ENCODE results near the gene COG8. TPM values are rescaled to one million over a fixed set of nuclear protein-coding genes. Genes with fewer than 3 reads are reported as not detected.

The COG8 gene
- total and polyA plus RNA-seq, 2 of the 8 experiments (the other 6 are each of a cell fraction or from before 2014, with no cell fraction given), result 49.1 to 55.6 TPM

- Histone ChIP-seq H3K4me3 (ENCODE audit: extremely low read depth in 1 of 4, insufficient read depth in 2 of 4, low read depth in 3 of 4, low read length in 4 of 4) (no peak overlapping the region), H3K36me3 (ENCODE audit: control insufficient read depth in 2 of 4, insufficient read depth in 4 of 4, low read length in 3 of 4) (peaks cover 13 to 34% (median 15%) of the 10 kb centered on the region in 4 experiments), H4K5ac (ENCODE audit: insufficient read length, low read depth, low read length) (no peak overlapping the region), H2BK20ac (ENCODE audit: low read length) (no peak overlapping the region), H3K23me2 (ENCODE audit: low read depth, low read length) (no peaks in the 10 kb centered on the region), H3K79me1 (ENCODE audit: low read depth, low read length) (no peaks in the 10 kb centered on the region), H2BK15ac (ENCODE audit: low read length) (no peak overlapping the region), H3K79me2 (ENCODE audit: control insufficient read depth in 1 of 2, insufficient read depth in 2 of 2, low read length in 2 of 2) (peaks cover 2 to 12% of the 10 kb centered on the region in 2 experiments; a peak in 3 of 4 replicates), H3K14ac (ENCODE audit: insufficient read length) (no peak overlapping the region), H3K9ac (replicated peaks in 1 of 4; ENCODE audit: extremely low read depth in 1 of 4, low read depth in 3 of 4, low read length in 3 of 4) (no peak overlapping the region), H3K56ac (replicated peaks; ENCODE audit: insufficient read length, low read depth, low read length) (no peak overlapping the region), H3K9me3 (ENCODE audit: insufficient read depth in 2 of 2, low read depth in 1 of 2, low read length in 1 of 2) (no peaks in the 10 kb centered on the region), H2BK120ac (replicated peaks; ENCODE audit: low read depth, low read length) (no peak overlapping the region), H3K23ac (ENCODE audit: insufficient read length) (no peak overlapping the region), H3K27me3 (replicated peaks in 1 of 4; ENCODE audit: control insufficient read depth in 3 of 4, extremely low read depth in 1 of 4, insufficient read depth in 3 of 4, low read length in 3 of 4) (no peaks in the 10 kb centered on the region), H2AK5ac (ENCODE audit: low read depth, low read length) (no peak overlapping the region), H3K4me1 (replicated peaks in 1 of 4; ENCODE audit: control insufficient read depth in 3 of 4, insufficient read depth in 4 of 4, low read length in 3 of 4) (no peaks in the 10 kb centered on the region), H4K91ac (replicated peaks; ENCODE audit: insufficient read length, low read length) (no peak overlapping the region), H3K4me2 (ENCODE audit: insufficient read depth in 1 of 2, low read depth in 2 of 2, low read length in 2 of 2) (no peak overlapping the region), H3K4ac (replicated peaks; ENCODE audit: insufficient read length, low read depth, low read length) (no peak overlapping the region), H2AFZ (ENCODE audit: low read length) (no peak overlapping the region), H2BK5ac (ENCODE audit: low read depth, low read length) (no peak overlapping the region), H2BK12ac (ENCODE audit: low read depth, low read length) (no peak overlapping the region), H3K18ac (ENCODE audit: extremely low read depth, low read length) (no peak overlapping the region), H4K20me1 (replicated peaks in 1 of 2; ENCODE audit: control insufficient read depth in 1 of 2, insufficient read depth in 2 of 2, low read length in 2 of 2) (no peaks in the 10 kb centered on the region), H4K8ac (ENCODE audit: extremely low read depth, insufficient read depth, low read length) (no peak overlapping the region), H3K27ac (ENCODE audit: low read depth, low read length) (no peak overlapping the region)
- DNase-seq (ENCODE audit: low read depth in 1 of 2, low spot score in 2 of 2) (no peak), FAIRE-seq (no peak)
- WGBS, 2 experiments (ENCODE audit: extremely low coverage in 1 of 2, insufficient coverage in 1 of 2, insufficient read length in 1 of 2, insufficient replicate concordance in 2 of 2, low coverage in 1 of 2, low lambda C conversion rate in 2 of 2, missing lambda C conversion rate in 1 of 2), result 91% methylated on average over 4 of the region's 4 CpGs; no CpG with 5 or more reads in 1 of the 2 experiments
- CTCF ChIA-PET (ENCODE audit: partially characterized antibody), result no interaction called here
- POLR2A ChIA-PET (ENCODE audit: partially characterized antibody), result interaction anchor here (0.6 to 29.8 kb wide), 3 partner anchors 12 to 31 kb away, joined by 3 to 497 read pairs (median 3); partner anchors contain the start of genes PDF and VPS4A
Observed at GRCh38 chr16:69345923-69346322, 6.6 kb upstream of the COG8 start.
